Prostate gland (tissue), 2 donors: ENCODE data around the gene MOCS1.

ENCODE experiments used
- POLR2AphosphoS5 ChIP-seq: sonication (generic); formaldehyde crosslinking; IDR thresholded peaks from one replicate; pipeline ENCODE4 v1.6.1; 2017; ENCODE audit warnings: antibody characterized with exemption
- TF ChIP-seq, protein P1 (sequence below), 4 experiments: fragments of 200-600 bp in 2 of 4; fragments of 450-650 bp in 2 of 4; sonication (generic) in 2 of 4; IDR thresholded peaks; 1 replicate in 3 of 4; 2 replicates in 1 of 4; pipeline ENCODE4 v1.5.1; 2016 to 2019; ENCODE audit warnings: antibody characterized with exemption in 4 of 4, mild to moderate bottlenecking in 2 of 4, moderate library complexity in 2 of 4

DNA sequence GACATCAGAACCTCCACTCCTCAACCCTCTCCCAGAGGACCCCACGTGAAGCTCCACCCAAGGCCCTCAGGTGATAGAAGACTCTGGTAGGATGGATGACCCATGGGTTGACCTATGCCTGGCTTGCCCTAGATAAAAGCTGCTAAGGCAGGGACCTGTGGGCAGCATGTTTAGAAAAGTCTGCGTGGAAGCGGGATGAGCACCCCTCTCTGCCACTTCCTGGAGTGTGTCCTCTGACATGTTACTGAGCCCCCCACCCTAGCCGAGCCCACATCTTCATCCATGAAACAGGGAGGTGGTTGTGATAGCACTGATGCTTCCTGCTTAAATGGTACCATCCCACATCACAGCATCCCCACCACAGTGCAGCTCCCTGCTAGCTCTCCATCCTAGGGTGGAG is 21.8 kb downstream of the MOCS1 start:
- no peak for TF ChIP-seq POLR2AphosphoS5
- TF ChIP-seq, protein P1, sequence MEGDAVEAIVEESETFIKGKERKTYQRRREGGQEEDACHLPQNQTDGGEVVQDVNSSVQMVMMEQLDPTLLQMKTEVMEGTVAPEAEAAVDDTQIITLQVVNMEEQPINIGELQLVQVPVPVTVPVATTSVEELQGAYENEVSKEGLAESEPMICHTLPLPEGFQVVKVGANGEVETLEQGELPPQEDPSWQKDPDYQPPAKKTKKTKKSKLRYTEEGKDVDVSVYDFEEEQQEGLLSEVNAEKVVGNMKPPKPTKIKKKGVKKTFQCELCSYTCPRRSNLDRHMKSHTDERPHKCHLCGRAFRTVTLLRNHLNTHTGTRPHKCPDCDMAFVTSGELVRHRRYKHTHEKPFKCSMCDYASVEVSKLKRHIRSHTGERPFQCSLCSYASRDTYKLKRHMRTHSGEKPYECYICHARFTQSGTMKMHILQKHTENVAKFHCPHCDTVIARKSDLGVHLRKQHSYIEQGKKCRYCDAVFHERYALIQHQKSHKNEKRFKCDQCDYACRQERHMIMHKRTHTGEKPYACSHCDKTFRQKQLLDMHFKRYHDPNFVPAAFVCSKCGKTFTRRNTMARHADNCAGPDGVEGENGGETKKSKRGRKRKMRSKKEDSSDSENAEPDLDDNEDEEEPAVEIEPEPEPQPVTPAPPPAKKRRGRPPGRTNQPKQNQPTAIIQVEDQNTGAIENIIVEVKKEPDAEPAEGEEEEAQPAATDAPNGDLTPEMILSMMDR (IDR thresholded peaks at IDR 0.05): no peak
